Gastroesophageal sphincter (tissue), 4 donors: ENCODE results near the gene IFFO2. TPM values are rescaled to one million over a fixed set of nuclear protein-coding genes. Genes with fewer than 3 reads are reported as not detected.
A peak's percentile ranks its signal among the peaks of the same experiment; 100 is the strongest.

Experiments
- ATAC-seq: fragments of 150-250 bp; one replicate; pipeline ENCODE4 v1.9.1; 2016; ENCODE audit warnings: mild to moderate bottlenecking, moderate library complexity
- H3K27ac ChIP-seq, 4 donors: fragments of 200-600 bp; sonication (generic) in 3 of 4; 1 replicate in 3 of 4; 2 replicates in 1 of 4; pipeline ENCODE4 v1.5.1; 2016 to 2019
- H3K27me3 ChIP-seq: fragments of 200-600 bp; sonication (generic); one replicate; pipeline ENCODE4 v1.5.1; 2019
- H3K36me3 ChIP-seq, 2 donors: fragments of 200-600 bp; sonication (generic); one replicate each; pipeline ENCODE4 v1.5.1; 2019; ENCODE audit warnings: control low read depth in 1 of 2
- H3K4me1 ChIP-seq, 3 donors: fragments of 200-600 bp; sonication (generic); 1 replicate in 2 of 3; 2 replicates in 1 of 3; pipeline ENCODE4 v1.5.1; 2016 to 2019; ENCODE audit warnings: control low read depth in 2 of 3
- H3K4me3 ChIP-seq, 2 donors: fragments of 200-600 bp; sonication (generic); one replicate each; pipeline ENCODE4 v1.5.1; 2019; ENCODE audit warnings: mild to moderate bottlenecking in 1 of 2, moderate library complexity in 1 of 2
- H3K9me3 ChIP-seq, 3 donors: fragments of 200-600 bp; sonication (generic); one replicate each; pipeline ENCODE4 v1.5.1; 2017 to 2019; ENCODE audit warnings: control low read depth in 2 of 3
- CTCF ChIP-seq, 4 experiments: fragments of 200-600 bp in 2 of 4; fragments of 450-650 bp in 2 of 4; sonication (generic) in 1 of 4; IDR thresholded peaks; one replicate each; pipeline ENCODE4 v1.5.1; 2017 to 2019; ENCODE audit warnings: antibody characterized with exemption in 4 of 4, mild to moderate bottlenecking in 2 of 4, moderate library complexity in 2 of 4
- EP300 ChIP-seq: sonication (generic); formaldehyde crosslinking; IDR thresholded peaks from one replicate; pipeline ENCODE4 v1.6.1; 2017; ENCODE audit warnings: antibody characterized with exemption, mild to moderate bottlenecking
- POLR2A ChIP-seq, 2 donors: fragments of 450-650 bp; IDR thresholded peaks; one replicate each; pipeline ENCODE4 v1.6.1; 2017; ENCODE audit warnings: antibody characterized with exemption in 2 of 2, mild to moderate bottlenecking in 2 of 2, moderate library complexity in 1 of 2
- POLR2AphosphoS5 ChIP-seq: sonication (generic); formaldehyde crosslinking; IDR thresholded peaks from one replicate; pipeline ENCODE4 v1.6.1; 2017; ENCODE audit warnings: antibody characterized with exemption
- WGBS, 2 donors: methylation state at CpG; one replicate each; pipeline ENCODE4 v1.1.5; 2018; ENCODE audit warnings: low coverage in 1 of 2; 5-methylcytosine and 5-hydroxymethylcytosine counted together
- total RNA-seq, 4 donors: library from RNA; depleted of rRNA; stranded (reverse); fragments of >200 nt; gene quantifications; one replicate each; pipeline ENCODE4 v1.1.0, GENCODE V29; 2016

The IFFO2 gene
- total RNA-seq, 4 donors from 2014 or later, result 9.3 to 18.4 (median 12.7) TPM

- ATAC-seq, result no peak
- Histone ChIP-seq H3K4me3 (no peak overlapping the region), H3K36me3 (peaks cover 0 to 72% of the 10 kb centered on the region in 2 donors), H3K27ac (peak overlapping the region in 3 of 4 donors; percentile 56 to 76 (median 65)), H3K4me1 (peaks cover 0 to 38% (median 11%) of the 10 kb centered on the region in 3 donors), H3K27me3 (no peaks in the 10 kb centered on the region), H3K9me3 (no peaks in the 10 kb centered on the region)
- WGBS, 2 donors, result 80 to 85% methylated on average over 1 to 3 of the region's 3 CpGs
- TF ChIP-seq POLR2AphosphoS5 (no peak), CTCF (IDR thresholded peaks at IDR 0.05) (no peak)
Measured at GRCh38 chr1:18912550-18912949, 43.9 kb downstream of the IFFO2 start.

- 77 to 85% methylated on average over 9 to 10 of the region's 17 CpGs for WGBS, 2 donors
- no peak for ATAC-seq
- peaks cover 0 to 58% of the 10 kb centered on the region in 2 donors for H3K36me3 ChIP-seq
Measured at GRCh38 chr1:18908911-18909771, 47.3 kb downstream of the IFFO2 start.

GRCh38 chr1:18907917-18908845 is 48.3 kb downstream of the IFFO2 start:
- no peaks in the 10 kb centered on the region for H3K9me3 ChIP-seq
- H3K27ac ChIP-seq, result peak overlapping the region; percentile 6 to 81 (median 71)
- no peaks in the 10 kb centered on the region for H3K27me3 ChIP-seq
- 44 to 68% methylated on average over 4 to 10 of the region's 22 CpGs for WGBS, 2 donors
- peak; percentile 61 for ATAC-seq
- H3K36me3 ChIP-seq, result peaks cover 0 to 58% of the 10 kb centered on the region in 2 donors
- H3K4me1 ChIP-seq, result peaks cover 2 to 34% (median 14%) of the 10 kb centered on the region in 3 donors
- TF ChIP-seq CTCF (IDR thresholded peaks at IDR 0.05) (no peak), POLR2A (IDR thresholded peaks at IDR 0.05) (no peak), POLR2AphosphoS5 (no peak), EP300 (no peak)
- H3K4me3 ChIP-seq, result no peak overlapping the region

More at GRCh38 chr1:18908911-18909771, 47.3 kb downstream of the IFFO2 start:
- peak overlapping the region in 3 of 4 donors; percentile 64 to 81 (median 78) for H3K27ac ChIP-seq
- TF ChIP-seq POLR2AphosphoS5, result no peak
- H3K4me1 ChIP-seq, result peaks cover 2 to 36% (median 17%) of the 10 kb centered on the region in 3 donors
- no peak overlapping the region for H3K4me3 ChIP-seq
- H3K9me3 ChIP-seq, result no peaks in the 10 kb centered on the region
- no peaks in the 10 kb centered on the region for H3K27me3 ChIP-seq

- Histone ChIP-seq H3K4me3 (no peak overlapping the region), H3K4me1 (peaks cover 2 to 29% (median 15%) of the 10 kb centered on the region in 3 donors), H3K27ac (peak overlapping the region; percentile 6 to 81 (median 71)), H3K27me3 (no peaks in the 10 kb centered on the region), H3K36me3 (peaks cover 0 to 58% of the 10 kb centered on the region in 2 donors), H3K9me3 (no peaks in the 10 kb centered on the region)
- WGBS, 2 donors, result 43 to 100% methylated on average over 1 to 3 of the region's 16 CpGs
- TF ChIP-seq POLR2A (IDR thresholded peaks at IDR 0.05) (no peak), EP300 (no peak), POLR2AphosphoS5 (no peak), CTCF (IDR thresholded peaks at IDR 0.05) (peak; percentile 86 to 90 (median 88))
- peak; percentile 2 for ATAC-seq
Measured at GRCh38 chr1:18907021-18907916, 49.2 kb downstream of the IFFO2 start.
